T-helper 1 cell treated with Interleukin-12 subunit alpha and Interleukin-12 subunit beta and Interleukin-4 antibody, amounts not matched to agents 30 μg/mL and 1 μg/mL, for 36 hours (primary cell): ENCODE results near the gene NOVA2.

Experiments used
- H3K27ac Mint-ChIP-seq: one replicate; pipeline ENCODE4 v1.8.0; 2021; ENCODE audit warnings: mild to moderate bottlenecking, mixed read lengths
- H3K27me3 Mint-ChIP-seq: one replicate; pipeline ENCODE4 v1.8.0; 2021; ENCODE audit warnings: low read depth, mixed read lengths
- H3K36me3 Mint-ChIP-seq: one replicate; pipeline ENCODE4 v1.8.0; 2021; ENCODE audit warnings: low read depth, mixed read lengths
- H3K4me1 Mint-ChIP-seq: one replicate; pipeline ENCODE4 v1.8.0; 2021; ENCODE audit warnings: low read depth, mixed read lengths
- H3K4me3 Mint-ChIP-seq: one replicate; pipeline ENCODE4 v1.8.0; 2021; ENCODE audit warnings: mild to moderate bottlenecking, moderate library complexity, mixed read lengths
- H3K9me3 Mint-ChIP-seq: one replicate; pipeline ENCODE4 v1.8.0; 2021; ENCODE audit warnings: mixed read lengths

The NOVA2 gene

GRCh38 chr19:45887200-45887710, 86.4 kb downstream of the NOVA2 start:
- Mint-ChIP-seq H3K36me3 (peaks cover 7% of the 10 kb centered on the region), H3K27me3 (no peaks in the 10 kb centered on the region), H3K27ac (peak overlapping the region; percentile 99), H3K9me3 (no peaks in the 10 kb centered on the region), H3K4me1 (peaks cover 11% of the 10 kb centered on the region), H3K4me3 (peak overlapping the region; percentile 97)

DNA sequence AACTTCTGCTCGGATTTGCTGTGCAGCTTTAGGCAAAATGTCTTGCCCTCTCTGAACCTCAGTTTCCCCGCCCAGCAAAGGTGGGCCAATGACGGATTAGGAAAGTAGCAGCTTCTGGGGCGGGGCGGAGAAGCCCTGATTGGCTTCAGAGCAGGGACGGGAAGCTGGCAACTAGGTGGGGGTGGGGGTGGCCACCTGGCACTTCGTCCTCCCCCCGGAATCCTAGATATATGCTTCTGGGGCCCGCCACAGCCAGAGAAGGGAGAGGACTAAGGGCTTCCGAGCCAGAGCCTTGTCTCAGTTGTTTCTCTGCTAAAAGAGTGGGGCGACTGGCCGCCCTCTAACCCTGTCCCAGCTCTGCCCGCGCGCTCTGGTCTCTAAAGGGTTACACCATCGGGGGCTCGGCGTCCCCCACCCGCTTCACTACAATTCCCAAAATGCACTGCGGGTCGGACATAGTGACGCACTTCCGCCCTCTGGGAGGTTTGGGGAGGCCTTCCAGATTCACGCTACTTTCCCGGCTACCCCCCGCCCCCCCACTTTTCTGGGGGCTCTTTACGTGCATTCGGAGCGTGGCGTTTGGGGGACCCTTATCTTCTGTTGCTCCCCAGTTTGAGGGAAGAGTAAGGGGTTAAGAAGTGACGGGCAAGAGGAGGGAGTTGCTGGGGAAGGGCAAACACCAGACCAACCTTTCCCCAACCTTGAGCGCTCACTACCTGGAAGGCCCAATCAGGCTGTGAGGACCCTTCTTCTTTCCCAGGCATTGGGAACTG, 87.1 kb downstream of the NOVA2 start:
- Mint-ChIP-seq H3K9me3 (no peaks in the 10 kb centered on the region), H3K4me3 (peak overlapping the region; percentile 97), H3K27me3 (no peaks in the 10 kb centered on the region), H3K36me3 (peaks cover 7% of the 10 kb centered on the region), H3K4me1 (peaks cover 14% of the 10 kb centered on the region), H3K27ac (peak overlapping the region; percentile 99)

GRCh38 chr19:45885556-45886426, 87.9 kb downstream of the NOVA2 start, which contains the start of gene IRF2BP1:
TSS of gene IRF2BP1 (minus strand) at chr19:45886141. CDS start at chr19:45885774, 367 bp downstream.
- H3K36me3 Mint-ChIP-seq: peaks cover 7% of the 10 kb centered on the region
- H3K4me1 Mint-ChIP-seq: peaks cover 21% of the 10 kb centered on the region
- peak within 1 kb of the TSS; percentile 97 for H3K4me3 Mint-ChIP-seq
- H3K9me3 Mint-ChIP-seq: no peaks in the 10 kb centered on the region
- peak within 1 kb of the TSS; percentile 99 for H3K27ac Mint-ChIP-seq
- H3K27me3 Mint-ChIP-seq: peaks cover 3% of the 10 kb centered on the region

- peaks cover 2% of the 10 kb centered on the region for H3K36me3 Mint-ChIP-seq
- H3K4me1 Mint-ChIP-seq: peaks cover 21% of the 10 kb centered on the region
- peak overlapping the region; percentile 37 for H3K4me3 Mint-ChIP-seq
- no peaks in the 10 kb centered on the region for H3K9me3 Mint-ChIP-seq
- H3K27ac Mint-ChIP-seq: no peak overlapping the region
- peaks cover 3% of the 10 kb centered on the region for H3K27me3 Mint-ChIP-seq
These were observed 88.7 kb downstream of the NOVA2 start for GRCh38 chr19:45884682-45885555.

- H3K4me1 Mint-ChIP-seq: peaks cover 21% of the 10 kb centered on the region
- H3K36me3 Mint-ChIP-seq: peaks cover 2% of the 10 kb centered on the region
- H3K4me3 Mint-ChIP-seq: no peak overlapping the region
- no peaks in the 10 kb centered on the region for H3K9me3 Mint-ChIP-seq
- peaks cover 3% of the 10 kb centered on the region for H3K27me3 Mint-ChIP-seq
- no peak overlapping the region for H3K27ac Mint-ChIP-seq
These were observed 89.6 kb downstream of the NOVA2 start for GRCh38 chr19:45883881-45884681.
